HG02970 (cell line): ENCODE measurements around the gene COMMD6.

ENCODE experiments used
- ATAC-seq: cut with Tn5 transposase; IDR thresholded peaks from one replicate; pipeline ENCODE4 v1.9.1; 2021; ENCODE audit warnings: mild to moderate bottlenecking, moderate library complexity, moderate number of reproducible peaks; ENCODE audit not compliant: unreplicated experiment, low FRiP score

COMMD6 gene

DNA sequence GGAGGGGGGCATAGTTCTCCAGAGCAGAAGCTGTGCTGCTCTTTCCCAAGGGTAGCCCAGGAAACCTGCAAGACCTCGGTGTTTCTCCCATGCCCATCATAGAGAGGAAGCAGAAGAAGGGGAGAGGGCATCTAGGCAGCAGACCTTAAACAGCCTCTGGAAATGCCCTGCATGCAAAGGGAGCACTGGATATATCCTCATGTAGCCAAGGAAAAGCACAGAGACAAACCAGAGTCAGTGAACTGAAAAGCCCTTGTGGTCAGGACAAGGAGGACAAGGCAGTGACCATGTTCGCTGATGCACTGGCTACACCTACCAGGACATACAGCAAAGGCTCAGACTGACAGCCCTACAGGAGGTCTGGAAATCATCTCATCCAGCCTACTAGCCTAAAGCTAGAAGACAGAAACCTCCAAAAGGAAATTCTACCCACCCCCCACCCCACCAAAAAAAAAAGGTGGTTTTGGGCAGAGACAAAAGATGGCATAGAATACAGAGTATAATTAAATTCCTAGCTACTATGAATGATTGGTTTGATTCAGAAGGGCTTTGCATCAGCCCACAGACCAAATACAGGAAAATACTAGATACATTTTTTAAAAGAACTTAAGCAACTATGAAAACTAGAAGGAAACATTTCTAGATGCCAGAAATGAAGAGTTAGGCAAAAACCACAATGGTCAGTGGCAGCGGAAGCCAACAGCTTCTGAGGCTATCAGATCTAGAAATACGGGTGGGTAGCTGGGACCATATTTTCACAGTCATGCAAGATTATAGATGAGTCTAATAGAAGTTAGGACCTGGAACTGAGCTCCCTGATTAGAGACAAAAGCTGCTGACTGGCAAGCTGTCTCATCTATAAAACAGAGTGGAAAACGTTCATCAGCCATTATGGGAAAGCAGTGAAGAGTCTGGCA is 51.2 kb downstream of the COMMD6 start:
- ATAC-seq = no peak

DNA sequence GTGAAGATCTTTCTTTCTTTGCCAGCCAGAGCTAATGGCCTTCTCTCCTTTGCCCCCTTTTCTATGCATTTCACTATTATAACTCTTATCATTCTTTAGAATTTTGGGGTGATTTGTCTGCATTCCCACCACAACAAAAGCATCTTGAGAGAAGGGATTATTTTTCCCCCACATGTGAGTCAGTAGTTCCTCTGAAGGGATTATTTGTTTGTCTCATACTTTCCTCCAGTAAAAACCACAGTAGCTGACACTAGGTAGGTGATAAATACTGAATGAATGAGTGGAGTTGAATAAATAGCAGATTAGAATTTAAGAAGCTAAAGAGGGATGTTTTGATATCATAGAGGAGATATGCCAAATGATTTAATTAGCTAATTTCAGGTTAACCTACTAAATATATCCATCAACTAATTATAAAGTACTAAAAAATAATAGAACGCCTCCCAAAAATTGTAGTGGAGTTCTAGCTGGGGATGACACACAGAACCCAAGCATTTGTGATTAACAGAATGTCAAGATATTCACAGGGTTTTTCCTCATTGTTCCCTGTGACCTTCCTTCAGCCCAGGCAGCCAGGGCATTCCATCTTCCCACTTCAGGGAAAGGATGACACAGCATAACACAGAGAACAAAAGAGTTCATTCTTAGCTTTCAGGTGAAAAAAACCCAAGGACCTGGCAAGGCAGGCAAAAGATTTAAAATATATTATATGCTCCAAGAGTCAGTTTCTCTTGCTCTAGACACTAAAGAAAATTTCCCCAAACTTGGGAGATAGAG is 52.2 kb downstream of the COMMD6 start:
- no peak for ATAC-seq

DNA sequence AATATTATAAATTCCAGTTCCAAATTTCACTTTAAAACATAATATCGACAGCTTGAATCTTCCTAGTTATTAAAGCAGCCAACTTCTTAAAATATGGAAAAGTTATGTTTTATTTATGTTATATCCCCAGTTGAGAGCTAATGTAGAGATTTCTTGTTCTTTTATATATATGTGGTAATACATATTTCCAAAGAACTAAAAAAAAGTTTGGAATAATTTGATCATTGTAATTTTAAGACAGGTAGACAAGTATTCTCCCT is 54.9 kb downstream of the COMMD6 start:
- ATAC-seq = no peak

DNA sequence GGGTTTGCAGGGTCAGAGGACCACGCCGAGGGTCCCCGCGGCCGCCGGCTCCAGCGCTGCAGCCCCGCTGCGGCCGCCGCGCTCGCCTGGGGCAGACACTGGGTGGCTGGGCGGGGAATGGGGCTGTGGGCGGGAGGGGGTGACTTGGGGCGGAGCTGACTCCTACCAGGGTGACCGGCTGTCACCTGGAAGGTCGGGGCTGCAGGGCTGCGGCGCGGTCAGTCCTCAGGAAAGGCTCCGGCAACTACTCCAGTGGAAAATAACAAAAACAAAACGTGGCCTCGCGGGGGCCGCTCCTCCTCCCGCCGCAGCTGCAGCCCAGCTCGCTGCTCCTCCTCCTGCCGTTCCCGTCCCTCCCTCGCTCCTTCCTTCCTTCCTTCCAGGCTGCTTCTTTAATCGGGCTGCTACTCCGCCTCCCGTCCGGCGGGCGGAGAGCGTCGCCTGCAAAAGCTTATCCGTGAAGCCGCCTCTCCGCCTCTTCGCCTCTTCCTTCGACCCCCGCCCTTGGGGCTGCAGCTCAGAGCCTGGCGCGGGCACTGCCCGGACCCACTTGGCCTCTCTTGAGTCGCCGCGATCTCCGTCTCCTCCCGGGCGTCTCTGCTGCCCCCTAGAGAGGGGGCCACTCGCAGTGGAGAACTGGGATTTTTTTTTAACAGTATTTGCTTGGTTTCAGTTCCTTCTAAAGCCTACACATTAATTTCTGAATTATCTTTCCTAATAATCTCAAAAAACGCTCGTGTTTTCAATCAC is 55.4 kb downstream of the COMMD6 start, which contains the start of gene TBC1D4:
Gene TBC1D4 (minus strand): TSS at position 100 of the 750 bp plus-strand sequence. CDS start 402 bp downstream, outside the sequence.
- peak; percentile 73 for ATAC-seq

DNA sequence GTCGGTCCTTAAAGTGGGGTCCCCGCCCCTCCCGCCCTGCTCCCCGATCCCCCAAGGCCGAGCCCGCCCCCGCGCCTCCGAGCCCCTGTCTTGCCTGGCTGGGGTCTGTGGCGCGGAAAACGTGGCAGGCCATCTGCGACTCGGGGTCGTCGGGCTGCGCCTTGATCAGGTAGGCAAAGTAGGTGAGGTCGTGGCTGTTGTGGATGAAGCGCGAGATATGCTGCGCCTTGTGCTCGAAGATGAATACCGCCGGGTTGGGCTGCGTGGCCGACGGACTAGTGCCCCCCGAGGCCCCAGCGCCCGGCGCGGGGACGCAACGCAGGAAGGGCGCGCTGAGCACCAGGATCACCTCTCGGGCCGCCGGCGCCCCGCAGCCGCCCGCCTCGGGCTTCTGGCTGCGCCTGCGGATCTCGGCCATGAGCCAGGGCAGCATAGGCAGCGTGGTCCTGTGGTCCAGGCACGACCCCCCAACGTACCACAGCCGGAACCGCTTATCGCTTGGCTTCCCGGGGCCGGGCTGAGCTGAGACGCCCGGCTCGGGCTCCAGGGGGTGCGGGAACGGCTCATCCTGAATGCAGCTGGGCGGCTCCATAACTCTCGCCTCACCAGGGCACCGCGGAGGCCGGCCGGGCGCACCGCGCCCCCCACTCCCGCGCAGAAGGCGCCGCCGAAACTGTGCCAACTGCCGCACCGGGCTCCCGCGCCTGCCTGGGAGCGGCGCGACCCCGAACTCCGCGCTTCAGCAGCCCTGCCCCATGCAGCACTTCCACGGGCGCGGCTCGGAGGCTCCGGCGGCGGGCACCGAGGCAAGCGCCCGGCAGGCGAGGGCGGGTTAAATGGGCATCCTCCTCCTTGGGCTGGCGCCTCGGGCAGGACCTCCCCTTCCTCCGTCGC is 56.2 kb downstream of the COMMD6 start:
- peak; percentile 21 for ATAC-seq

DNA sequence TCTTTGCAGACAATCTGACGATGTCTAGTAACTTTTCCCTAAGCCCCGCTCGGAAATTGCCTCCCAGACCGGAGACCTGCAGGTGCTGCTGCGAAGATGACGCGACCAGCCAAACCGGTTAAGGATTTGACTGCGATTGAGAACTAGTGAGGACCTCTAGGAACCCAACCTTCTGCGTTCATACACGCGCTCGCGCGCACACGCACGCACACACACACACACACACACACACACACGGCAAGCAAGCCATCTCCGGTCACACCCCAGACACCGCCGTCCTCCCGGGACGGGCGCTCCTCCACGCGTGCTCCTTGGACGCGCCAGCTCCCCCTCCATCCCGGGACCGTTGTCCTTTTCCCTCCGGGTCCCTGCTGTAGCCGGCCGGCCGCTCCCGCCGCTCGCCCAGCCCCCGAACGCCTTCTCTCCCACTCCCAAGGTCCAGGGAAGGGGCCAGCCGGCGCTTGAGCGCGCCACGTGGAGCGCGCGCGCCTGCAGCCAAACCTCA is 56.9 kb downstream of the COMMD6 start:
- no peak for ATAC-seq

DNA sequence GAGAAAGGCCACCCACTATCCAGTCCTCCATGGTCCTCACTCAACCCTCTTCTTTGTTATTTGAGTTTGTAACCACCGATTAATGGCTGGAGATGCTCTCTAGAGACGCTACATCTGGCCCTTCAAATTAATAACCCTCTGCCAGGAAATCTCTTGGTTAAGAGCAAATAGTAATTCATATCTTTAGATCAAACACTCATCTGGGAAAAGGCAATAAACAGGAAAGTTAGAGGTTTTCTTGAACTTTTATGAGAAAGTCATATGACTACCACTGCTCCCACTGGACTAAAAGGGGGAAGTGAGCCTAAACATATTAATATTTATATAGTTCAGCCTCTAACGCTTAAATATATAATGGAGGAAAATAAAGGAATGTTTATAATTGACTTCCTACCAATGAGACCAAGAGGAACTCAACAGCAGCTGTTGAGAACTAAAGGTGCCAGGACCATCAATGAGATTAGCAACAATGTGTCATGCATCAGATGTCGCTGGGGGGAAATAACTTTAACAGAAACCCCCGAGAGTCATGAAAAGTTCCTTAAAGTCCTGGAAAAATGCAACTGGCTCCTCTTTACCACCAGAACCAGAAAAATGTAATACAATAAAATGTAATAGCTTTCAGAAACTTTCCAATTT is 58.4 kb downstream of the COMMD6 start:
- ATAC-seq = no peak

DNA sequence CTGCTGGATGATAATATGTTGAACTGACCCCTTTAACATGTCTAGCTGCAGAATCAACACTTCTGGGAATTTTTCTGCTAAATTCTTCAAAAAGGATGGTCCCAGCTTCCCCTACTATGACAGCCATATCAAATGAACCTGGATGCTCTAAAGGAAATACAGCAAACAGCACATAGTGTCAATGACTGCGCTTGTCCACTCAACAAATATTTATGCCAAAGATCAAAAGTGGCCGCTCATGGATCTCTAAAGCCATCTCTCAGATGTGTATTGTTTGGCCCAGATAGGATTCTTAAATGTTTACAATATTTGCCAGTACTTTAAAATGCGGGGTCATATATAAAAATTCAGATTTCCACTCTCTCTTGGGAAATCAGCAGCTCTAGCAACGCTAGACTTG is 59.0 kb downstream of the COMMD6 start:
- no peak for ATAC-seq
